OCI-LY7 (cell line): Measurements from ENCODE around the gene GTF3C2. TPM values are rescaled to one million over a fixed set of nuclear protein-coding genes. Genes with fewer than 3 reads are reported as not detected.

Experiments
- BruUV-seq: library from RNA; stranded (reverse); fragments of 400-500 nt; replicated peaks from 2 replicates; lab custom pipeline; 2021; lab: Mats Ljungman, UMichigan
- CTCF ChIA-PET: fragments of 300-600 bp; sonication (Branson Sonifier 250); formaldehyde crosslinking; loops from one replicate; lab custom pipeline; 2022; ENCODE audit warnings: antibody characterized with exemption; ENCODE audit not compliant: unreplicated experiment; lab: Charles Lee
- POLR2A ChIA-PET: fragments of 300-600 bp; sonication (Branson Sonifier 250); formaldehyde crosslinking; loops from one replicate; lab custom pipeline; 2022; ENCODE audit warnings: antibody characterized with exemption; lab: Charles Lee
- DNase-seq: peaks from one replicate; pipeline ENCODE4 v3.0.0-alpha.2; 2015; ENCODE audit warnings: low spot score
- H2AFZ ChIP-seq: fragments of 200-600 bp; sonication (generic), shearing (Covaris generic); 2 replicates; pipeline ENCODE4 v1.6.1; 2014; ENCODE audit warnings: mild to moderate bottlenecking, antibody characterized with exemption, low read length, moderate library complexity
- H3K27ac ChIP-seq: fragments of 200-600 bp; sonication (generic); 2 replicates; pipeline ENCODE4 v1.5.1; 2014; ENCODE audit warnings: mixed run types, low read depth, mild to moderate bottlenecking, moderate library complexity, low read length, inconsistent platforms; ENCODE audit not compliant: poor library complexity, severe bottlenecking
- H3K36me3 ChIP-seq: fragments of 200-600 bp; sonication (generic); 2 replicates; pipeline ENCODE4 v1.6.1; 2014; ENCODE audit warnings: mild to moderate bottlenecking, antibody characterized with exemption, low read length, moderate library complexity, mixed read lengths; ENCODE audit not compliant: insufficient read depth
- H3K4me1 ChIP-seq: fragments of 200-600 bp; sonication (generic); 2 replicates; pipeline ENCODE4 v1.5.1; 2014; ENCODE audit warnings: mild to moderate bottlenecking, low read length; ENCODE audit not compliant: insufficient read depth, poor library complexity, severe bottlenecking
- H3K4me2 ChIP-seq: fragments of 200-600 bp; sonication (generic); 2 replicates; pipeline ENCODE4 v1.6.1; 2014; ENCODE audit warnings: mild to moderate bottlenecking, low read length
- H3K4me3 ChIP-seq: fragments of 200-600 bp; sonication (generic); 2 replicates; pipeline ENCODE4 v1.5.1; 2014; ENCODE audit warnings: mild to moderate bottlenecking, low read depth, low read length; ENCODE audit not compliant: poor library complexity, severe bottlenecking
- H3K79me2 ChIP-seq: fragments of 200-600 bp; sonication (generic); 2 replicates; pipeline ENCODE4 v1.6.1; 2016; ENCODE audit warnings: low read depth, mild to moderate bottlenecking, low read length, moderate library complexity, mixed read lengths; ENCODE audit not compliant: insufficient read depth
- H3K9me2 ChIP-seq: fragments of 200-600 bp; sonication (generic); 2 replicates; pipeline ENCODE4 v1.6.1; 2016; ENCODE audit warnings: mild to moderate bottlenecking, low read length, mixed read lengths; ENCODE audit not compliant: insufficient read depth
- H3K9me3 ChIP-seq: fragments of 200-600 bp; sonication (generic); 2 replicates; pipeline ENCODE4 v1.6.1; 2014; ENCODE audit warnings: mild to moderate bottlenecking, mixed run types, low read length, mixed read lengths
- H4K20me1 ChIP-seq: fragments of 200-600 bp; sonication (generic); 2 replicates; pipeline ENCODE4 v1.6.1; 2014; ENCODE audit warnings: mild to moderate bottlenecking, antibody characterized with exemption, low read length, moderate library complexity, mixed read lengths; ENCODE audit not compliant: insufficient read depth
- EZH2phosphoT487 ChIP-seq: fragments of 200-600 bp; sonication (generic); IDR thresholded peaks from 2 replicates; pipeline ENCODE4 v1.6.1; 2018; ENCODE audit warnings: low read depth, borderline replicate concordance, mild to moderate bottlenecking, mixed run types, antibody characterized with exemption, low read length, moderate library complexity, mixed read lengths
- intact Hi-C: fragments of 100-400 bp; cut with micrococcal nuclease; formaldehyde crosslinking; loops from one replicate; pipeline ENCODE4 v1.10.0; 2022; ENCODE audit not compliant: unreplicated experiment
- total RNA-seq, 2 experiments: library from RNA; depleted of rRNA in 1 of 2; stranded (reverse); fragments of >200 nt in 1 of 2; shearing (Covaris generic) in 1 of 2; gene quantifications; 2 replicates each; pipeline ENCODE4 v1.2.3, GENCODE V29; 2014 to 2022
- TF ChIP-seq, protein P1 (sequence below): fragments of 200-600 bp; sonication (generic); conservative IDR thresholded peaks from 2 replicates; pipeline ENCODE4 v1.5.1; 2014; ENCODE audit warnings: mild to moderate bottlenecking, antibody characterized with exemption, low read length, moderate library complexity, mixed read lengths

GTF3C2 gene
- total RNA-seq, 2 experiments from 2014 or later = 54.2 to 70.3 TPM

DNA sequence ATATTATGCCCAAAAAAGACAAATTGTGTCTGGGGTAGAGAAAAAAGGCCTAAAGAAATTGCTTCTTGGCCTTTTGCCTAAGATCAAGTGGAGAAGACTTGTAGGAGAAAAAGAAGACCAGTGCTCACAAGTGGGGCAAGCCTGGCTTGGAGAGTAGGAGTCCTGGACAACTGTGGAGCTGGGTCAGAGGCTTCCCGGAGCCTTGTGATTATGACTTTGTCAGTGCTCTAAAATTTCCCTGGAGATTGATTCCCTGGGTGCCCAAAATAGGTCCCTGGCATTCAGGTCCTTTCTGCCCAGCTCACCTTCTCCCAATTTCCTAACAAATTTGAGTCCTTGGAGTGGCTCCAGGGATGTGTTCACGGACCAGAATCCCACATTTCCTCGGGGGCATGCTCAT lies 75.1 kb downstream of the GTF3C2 start:
- no peak for TF ChIP-seq EZH2phosphoT487
- H4K20me1 ChIP-seq = no peaks in the 10 kb centered on the region
- TSS peak; percentile 40 for BruUV-seq
- intact Hi-C loops = loop anchor here (1.0 kb wide), 1 partner anchor 183 kb away; no protein-coding TSS in a partner anchor
- no peaks in the 10 kb centered on the region for H3K9me3 ChIP-seq
- no peaks in the 10 kb centered on the region for H3K36me3 ChIP-seq
- H3K4me2 ChIP-seq = no peak overlapping the region
- no peak overlapping the region for H2AFZ ChIP-seq
- POLR2A ChIA-PET = interaction anchor here (0.6 to 1.5 kb wide), 5 partner anchors 8 to 102 kb away, joined by 3 to 8 read pairs (median 4); no protein-coding TSS in a partner anchor
- no peaks in the 10 kb centered on the region for H3K79me2 ChIP-seq
- peaks cover 37% of the 10 kb centered on the region for H3K4me1 ChIP-seq
- H3K27ac ChIP-seq = no peak overlapping the region
- no peaks in the 10 kb centered on the region for H3K9me2 ChIP-seq
- CTCF ChIA-PET = interaction anchor here (0.8 to 3.4 kb wide), 5 partner anchors 9 to 200 kb away, joined by 3 to 25 read pairs (median 3); no protein-coding TSS in a partner anchor
- no peak overlapping the region for H3K4me3 ChIP-seq
- DNase-seq = no peak

GRCh38 chr2:27280826-27281225 lies 75.7 kb downstream of the GTF3C2 start:
- no peak for DNase-seq
- Histone ChIP-seq H3K9me3 (no peaks in the 10 kb centered on the region), H3K4me1 (peaks cover 32% of the 10 kb centered on the region), H3K79me2 (no peaks in the 10 kb centered on the region), H4K20me1 (no peaks in the 10 kb centered on the region), H3K9me2 (no peaks in the 10 kb centered on the region), H3K4me3 (no peak overlapping the region), H3K36me3 (no peaks in the 10 kb centered on the region), H3K27ac (no peak overlapping the region), H2AFZ (no peak overlapping the region), H3K4me2 (no peak overlapping the region)
- POLR2A ChIA-PET = interaction anchor here (0.6 to 2.4 kb wide), 3 partner anchors 10 to 54 kb away, joined by 4 to 21 read pairs (median 6); no protein-coding TSS in a partner anchor
- TF ChIP-seq, protein P1, sequence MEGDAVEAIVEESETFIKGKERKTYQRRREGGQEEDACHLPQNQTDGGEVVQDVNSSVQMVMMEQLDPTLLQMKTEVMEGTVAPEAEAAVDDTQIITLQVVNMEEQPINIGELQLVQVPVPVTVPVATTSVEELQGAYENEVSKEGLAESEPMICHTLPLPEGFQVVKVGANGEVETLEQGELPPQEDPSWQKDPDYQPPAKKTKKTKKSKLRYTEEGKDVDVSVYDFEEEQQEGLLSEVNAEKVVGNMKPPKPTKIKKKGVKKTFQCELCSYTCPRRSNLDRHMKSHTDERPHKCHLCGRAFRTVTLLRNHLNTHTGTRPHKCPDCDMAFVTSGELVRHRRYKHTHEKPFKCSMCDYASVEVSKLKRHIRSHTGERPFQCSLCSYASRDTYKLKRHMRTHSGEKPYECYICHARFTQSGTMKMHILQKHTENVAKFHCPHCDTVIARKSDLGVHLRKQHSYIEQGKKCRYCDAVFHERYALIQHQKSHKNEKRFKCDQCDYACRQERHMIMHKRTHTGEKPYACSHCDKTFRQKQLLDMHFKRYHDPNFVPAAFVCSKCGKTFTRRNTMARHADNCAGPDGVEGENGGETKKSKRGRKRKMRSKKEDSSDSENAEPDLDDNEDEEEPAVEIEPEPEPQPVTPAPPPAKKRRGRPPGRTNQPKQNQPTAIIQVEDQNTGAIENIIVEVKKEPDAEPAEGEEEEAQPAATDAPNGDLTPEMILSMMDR = no peak
- TF ChIP-seq EZH2phosphoT487 = no peak
- intact Hi-C loops = loop anchor here (1.0 kb wide), 1 partner anchor 183 kb away; no protein-coding TSS in a partner anchor
- BruUV-seq = no TSS peak
- CTCF ChIA-PET = interaction anchor here (1.9 to 3.4 kb wide), 3 partner anchors 12 to 30 kb away, joined by 10 to 25 read pairs (median 13); no protein-coding TSS in a partner anchor

- no peak for DNase-seq
- intact Hi-C loops = no loop called here
- Histone ChIP-seq H3K4me1 (peaks cover 30% of the 10 kb centered on the region), H4K20me1 (no peaks in the 10 kb centered on the region), H3K36me3 (no peaks in the 10 kb centered on the region), H3K79me2 (no peaks in the 10 kb centered on the region), H3K4me2 (no peak overlapping the region), H3K27ac (no peak overlapping the region), H3K9me2 (no peaks in the 10 kb centered on the region), H3K9me3 (no peaks in the 10 kb centered on the region), H3K4me3 (no peak overlapping the region), H2AFZ (no peak overlapping the region)
- POLR2A ChIA-PET = no interaction called here
- CTCF ChIA-PET = no interaction called here
- TF ChIP-seq, protein P1 = no peak
- no peak for TF ChIP-seq EZH2phosphoT487
- no TSS peak for BruUV-seq
Observed at GRCh38 chr2:27278010-27278409, 78.6 kb downstream of the GTF3C2 start.

Other genes with a start within 250 kb of the GTF3C2 start
- gene CGREF1, start 237.6 kb downstream of the GTF3C2 start, total RNA-seq (2014; rRNA removed; shearing (Covaris generic)) = not detected in 2 replicates
- not detected in 2 replicates for gene CGREF1, start 237.6 kb downstream of the GTF3C2 start, total RNA-seq (2022)
- not detected in 2 replicates for gene ABHD1, start 232.9 kb downstream of the GTF3C2 start, total RNA-seq (2014; rRNA removed; shearing (Covaris generic))
- gene ABHD1, start 232.9 kb downstream of the GTF3C2 start, total RNA-seq (2022) = not detected in 2 replicates
- 113 and 116 TPM in 2 replicates for gene PREB, start 222.1 kb downstream of the GTF3C2 start, total RNA-seq (2014; rRNA removed; shearing (Covaris generic))
- 96.8 and 106 TPM in 2 replicates for gene PREB, start 222.1 kb downstream of the GTF3C2 start, total RNA-seq (2022)
- gene PRR30, start 217.4 kb downstream of the GTF3C2 start, total RNA-seq (2014; rRNA removed; shearing (Covaris generic)) = not detected in 2 replicates
- not detected in 2 replicates for gene PRR30, start 217.4 kb downstream of the GTF3C2 start, total RNA-seq (2022)
- not detected in 2 replicates for gene TCF23, start 207.8 kb downstream of the GTF3C2 start, total RNA-seq (2014; rRNA removed; shearing (Covaris generic))
- gene TCF23, start 207.8 kb downstream of the GTF3C2 start, total RNA-seq (2022) = 0.25 TPM in 1 of 2 replicates, not detected in the other
- gene ATRAID, start 144.7 kb downstream of the GTF3C2 start, total RNA-seq (2014; rRNA removed; shearing (Covaris generic)) = 75.4 and 93.3 TPM in 2 replicates
- 92.7 and 92.8 TPM in 2 replicates for gene ATRAID, start 144.7 kb downstream of the GTF3C2 start, total RNA-seq (2022)
- gene SLC5A6, start 144.5 kb downstream of the GTF3C2 start, total RNA-seq (2014; rRNA removed; shearing (Covaris generic)) = 50.1 and 55.5 TPM in 2 replicates
- 47.9 and 60.1 TPM in 2 replicates for gene SLC5A6, start 144.5 kb downstream of the GTF3C2 start, total RNA-seq (2022)
- 118 and 132 TPM in 2 replicates for gene CAD, start 139.4 kb downstream of the GTF3C2 start, total RNA-seq (2014; rRNA removed; shearing (Covaris generic))
- gene CAD, start 139.4 kb downstream of the GTF3C2 start, total RNA-seq (2022) = 166 and 173 TPM in 2 replicates
- gene SLC30A3, start 93.7 kb downstream of the GTF3C2 start, total RNA-seq (2014; rRNA removed; shearing (Covaris generic)) = 14.0 and 23.3 TPM in 2 replicates
- gene SLC30A3, start 93.7 kb downstream of the GTF3C2 start, total RNA-seq (2022) = 61.0 and 71.6 TPM in 2 replicates
- gene DNAJC5G, start 81.3 kb downstream of the GTF3C2 start, total RNA-seq (2014; rRNA removed; shearing (Covaris generic)) = 2.7 and 4.7 TPM in 2 replicates
- 18.1 and 18.2 TPM in 2 replicates for gene DNAJC5G, start 81.3 kb downstream of the GTF3C2 start, total RNA-seq (2022)
- gene TRIM54, start 74.3 kb downstream of the GTF3C2 start, total RNA-seq (2014; rRNA removed; shearing (Covaris generic)) = 2.1 and 6.4 TPM in 2 replicates
- gene TRIM54, start 74.3 kb downstream of the GTF3C2 start, total RNA-seq (2022) = 13.6 and 18.8 TPM in 2 replicates
- 5.9 and 6.4 TPM in 2 replicates for gene UCN, start 48.3 kb downstream of the GTF3C2 start, total RNA-seq (2014; rRNA removed; shearing (Covaris generic))
- gene UCN, start 48.3 kb downstream of the GTF3C2 start, total RNA-seq (2022) = 7.2 and 8.5 TPM in 2 replicates
- gene MPV17, start 33.7 kb downstream of the GTF3C2 start, total RNA-seq (2014; rRNA removed; shearing (Covaris generic)) = 54.1 and 63.9 TPM in 2 replicates
- gene MPV17, start 33.7 kb downstream of the GTF3C2 start, total RNA-seq (2022) = 98.0 and 109 TPM in 2 replicates
- 23.9 and 27.0 TPM in 2 replicates for gene EIF2B4, start 13.6 kb upstream of the GTF3C2 start, total RNA-seq (2014; rRNA removed; shearing (Covaris generic))
- gene EIF2B4, start 13.6 kb upstream of the GTF3C2 start, total RNA-seq (2022) = 32.9 and 33.1 TPM in 2 replicates
- gene SNX17, start 13.9 kb upstream of the GTF3C2 start, total RNA-seq (2014; rRNA removed; shearing (Covaris generic)) = 63.1 and 66.0 TPM in 2 replicates
- gene SNX17, start 13.9 kb upstream of the GTF3C2 start, total RNA-seq (2022) = 86.8 and 97.4 TPM in 2 replicates
- 9.0 and 10.0 TPM in 2 replicates for gene ZNF513, start 24.0 kb upstream of the GTF3C2 start, total RNA-seq (2014; rRNA removed; shearing (Covaris generic))
- gene ZNF513, start 24.0 kb upstream of the GTF3C2 start, total RNA-seq (2022) = 9.7 and 10.9 TPM in 2 replicates
- gene PPM1G, start 52.8 kb upstream of the GTF3C2 start, total RNA-seq (2014; rRNA removed; shearing (Covaris generic)) = 101 and 113 TPM in 2 replicates
- gene PPM1G, start 52.8 kb upstream of the GTF3C2 start, total RNA-seq (2022) = 138 and 147 TPM in 2 replicates
- 27.9 and 28.5 TPM in 2 replicates for gene NRBP1, start 71.9 kb upstream of the GTF3C2 start, total RNA-seq (2014; rRNA removed; shearing (Covaris generic))
- gene NRBP1, start 71.9 kb upstream of the GTF3C2 start, total RNA-seq (2022) = 46.0 and 48.5 TPM in 2 replicates
- gene KRTCAP3, start 85.6 kb upstream of the GTF3C2 start, total RNA-seq (2014; rRNA removed; shearing (Covaris generic)) = 1.9 and 10.9 TPM in 2 replicates
- 6.9 and 8.3 TPM in 2 replicates for gene KRTCAP3, start 85.6 kb upstream of the GTF3C2 start, total RNA-seq (2022)
- gene IFT172, start 133.0 kb upstream of the GTF3C2 start, total RNA-seq (2014; rRNA removed; shearing (Covaris generic)) = 20.4 and 26.8 TPM in 2 replicates
- 13.7 and 13.9 TPM in 2 replicates for gene IFT172, start 133.0 kb upstream of the GTF3C2 start, total RNA-seq (2022)
- not detected in 2 replicates for gene FNDC4, start 138.4 kb upstream of the GTF3C2 start, total RNA-seq (2014; rRNA removed; shearing (Covaris generic))
- not detected in 2 replicates for gene FNDC4, start 138.4 kb upstream of the GTF3C2 start, total RNA-seq (2022)
- gene GCKR, start 140.1 kb upstream of the GTF3C2 start, total RNA-seq (2014; rRNA removed; shearing (Covaris generic)) = not detected in 2 replicates
- not detected in 2 replicates for gene GCKR, start 140.1 kb upstream of the GTF3C2 start, total RNA-seq (2022)
- gene ZNF512, start 226.3 kb upstream of the GTF3C2 start, total RNA-seq (2014; rRNA removed; shearing (Covaris generic)) = 40.7 and 54.0 TPM in 2 replicates
- gene ZNF512, start 226.3 kb upstream of the GTF3C2 start, total RNA-seq (2022) = 51.1 and 57.8 TPM in 2 replicates